AG08395 (cell line): Measurements from ENCODE around the gene ARHGAP35.
"Not testable (repeated sequence)": the region's sequence is repeated elsewhere in the genome, so short reads cannot be mapped to it uniquely, and the experiment has no call there.

Source experiments
- DNase-seq: peaks from one replicate; pipeline ENCODE4 v3.0.0; 2012; ENCODE audit warnings: mixed read lengths, low spot score

ARHGAP35 gene

DNA sequence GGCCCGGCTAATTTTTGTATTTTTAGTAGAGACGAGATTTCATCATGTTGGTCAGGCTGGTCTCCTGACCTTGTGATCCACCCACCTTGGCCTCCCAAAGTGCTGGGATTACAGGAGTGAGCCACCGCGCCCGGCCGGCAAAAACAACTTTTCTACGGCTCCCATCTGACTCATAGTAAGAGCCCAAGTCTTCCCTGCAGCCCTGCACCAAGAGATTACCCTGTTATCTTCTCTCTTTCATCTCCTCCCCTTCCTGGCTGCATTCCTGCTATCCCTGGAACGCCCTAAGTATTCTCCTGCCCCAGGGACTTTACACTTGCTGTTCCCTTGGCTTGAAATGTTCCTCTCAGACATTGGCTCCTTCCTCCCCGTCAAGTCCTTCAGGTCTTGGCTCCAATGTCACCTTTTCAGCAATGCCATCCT lies 16.7 kb upstream of the ARHGAP35 start:
- no peak for DNase-seq

DNA sequence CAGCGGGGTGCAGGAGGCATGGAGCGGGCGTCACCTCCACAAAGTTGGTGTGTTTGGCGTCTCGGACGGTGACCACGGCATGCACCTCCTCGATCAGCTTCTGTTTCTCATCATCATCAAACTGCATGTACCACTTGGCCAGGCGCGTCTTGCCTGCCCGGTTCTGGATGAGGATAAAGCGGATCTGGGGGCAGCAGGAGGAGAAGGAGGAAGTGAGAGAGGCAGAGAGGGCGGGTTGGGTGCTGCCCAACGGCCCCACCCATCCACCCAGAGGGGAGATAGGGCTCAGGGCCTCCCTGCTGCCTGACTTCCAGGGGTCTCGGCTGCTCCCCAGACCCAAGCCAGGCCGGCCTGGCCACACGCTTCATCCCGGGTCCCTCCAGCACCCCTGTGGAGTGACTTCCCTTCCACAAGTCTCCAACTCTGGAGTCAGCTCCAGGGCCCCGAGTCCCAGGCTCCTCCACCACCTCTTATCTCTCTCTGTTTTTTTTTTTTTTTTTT lies 14.8 kb upstream of the ARHGAP35 start:
- no peak for DNase-seq

DNA sequence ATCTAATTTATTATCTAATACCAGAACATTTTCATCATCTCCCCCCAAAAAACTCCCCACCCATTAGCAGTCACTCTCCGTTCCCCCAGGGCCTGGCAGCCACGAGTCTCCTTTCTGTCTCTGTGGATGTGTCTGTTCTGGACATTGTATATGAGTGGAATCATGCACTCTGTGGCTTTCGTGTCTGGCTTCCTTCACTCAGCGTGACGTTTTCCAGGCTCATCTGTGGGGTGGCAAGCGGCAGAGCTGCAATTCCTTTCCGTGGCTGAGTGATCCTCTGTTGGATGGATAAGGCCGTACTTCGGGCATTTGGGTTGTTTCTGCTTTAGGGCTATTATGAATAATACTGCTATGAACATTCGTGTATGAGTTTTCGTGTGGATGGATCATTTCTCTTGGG lies 13.3 kb upstream of the ARHGAP35 start:
- DNase-seq = no peak

DNA sequence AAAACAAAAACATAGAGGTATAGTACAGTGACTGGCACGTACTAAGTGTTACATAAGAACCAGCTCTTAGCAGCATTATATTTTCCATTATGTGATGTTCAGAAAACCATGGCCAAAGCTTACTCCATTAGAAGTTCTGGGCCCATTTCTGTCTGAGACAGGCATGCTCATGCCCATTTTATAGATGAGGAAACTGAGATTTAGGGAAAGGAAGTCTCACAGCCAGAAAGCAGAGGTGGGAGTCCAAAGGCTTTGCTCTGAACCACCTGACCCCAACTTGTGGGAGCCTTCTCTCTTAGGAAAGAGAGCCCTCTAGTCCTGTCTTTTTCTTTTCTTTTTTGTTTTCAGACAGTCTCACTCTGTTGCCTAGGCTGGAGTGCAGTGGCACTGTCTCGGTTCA lies 12.4 kb upstream of the ARHGAP35 start:
- no peak for DNase-seq

DNA sequence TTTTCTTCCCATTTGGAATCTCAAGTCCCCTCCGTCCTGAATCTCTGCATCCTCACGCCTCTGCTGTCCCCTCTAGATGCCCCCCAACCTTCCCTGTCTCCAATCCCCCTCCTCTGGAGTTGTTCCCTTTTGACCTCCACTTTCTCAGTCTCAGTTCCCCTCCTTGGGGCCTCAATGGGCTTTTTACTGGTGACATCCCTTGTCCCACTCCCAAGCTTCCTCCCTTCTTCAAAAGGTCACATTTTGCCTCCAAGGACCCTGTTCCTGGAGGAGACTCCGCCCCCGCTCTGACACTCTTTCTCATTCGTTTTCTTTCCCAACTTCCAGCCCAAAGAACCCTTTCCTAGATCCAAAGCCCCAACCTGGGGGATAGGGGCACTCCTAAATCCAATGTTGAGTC lies 11.2 kb upstream of the ARHGAP35 start:
- no peak for DNase-seq

DNA sequence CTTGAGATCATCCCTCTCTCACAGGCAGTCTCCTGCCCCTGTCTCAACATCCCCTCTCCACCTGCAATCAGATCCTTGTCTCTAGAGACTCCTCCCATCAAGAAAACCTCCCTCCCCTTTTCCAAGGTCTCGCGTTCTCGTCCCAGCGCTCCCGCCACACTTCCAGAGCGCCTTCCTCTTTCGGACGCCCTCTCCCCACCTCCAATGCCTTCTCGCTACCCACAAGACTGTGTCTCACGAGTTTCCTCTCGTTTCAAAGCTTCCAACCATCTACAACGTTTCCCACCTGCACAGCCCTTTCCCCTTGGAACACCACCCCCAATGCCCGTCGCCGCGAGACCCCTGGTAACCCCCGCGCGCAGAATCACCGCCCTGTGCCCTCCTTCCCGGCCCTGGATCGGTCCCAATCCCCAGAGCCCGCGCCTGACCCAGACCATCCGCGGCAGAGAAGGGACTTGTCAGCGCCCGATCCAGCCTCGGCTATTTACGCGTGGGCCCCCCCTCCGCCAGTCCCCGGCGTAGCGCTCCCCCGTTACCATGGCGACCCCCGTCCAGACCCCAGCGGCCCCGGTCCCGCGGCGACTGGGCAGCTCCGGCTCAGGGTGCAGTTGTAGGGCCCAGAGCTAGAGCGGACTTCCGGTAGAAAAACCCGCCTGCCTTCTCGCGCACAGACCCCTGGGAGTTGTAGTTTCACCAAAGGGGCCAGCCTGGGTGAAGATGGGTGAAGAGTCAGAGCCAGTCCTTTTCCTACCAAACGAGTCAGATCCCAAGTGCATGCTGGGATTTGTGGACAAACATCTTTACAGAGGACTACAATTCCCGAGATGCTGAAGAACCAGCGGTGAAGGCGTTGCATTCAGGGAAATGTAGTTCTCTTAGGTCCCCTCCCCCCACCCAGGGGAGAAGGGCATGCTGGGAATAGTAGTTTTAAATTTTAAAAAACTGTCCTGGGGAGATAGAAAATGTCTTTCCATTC lies 10.3 kb upstream of the ARHGAP35 start, which contains the start of gene AP2S1:
TSS of gene AP2S1 (minus strand) at position 619 of the 976 bp plus-strand sequence. CDS start at position 539, 80 bp downstream.
- peak; percentile 96 for DNase-seq

DNA sequence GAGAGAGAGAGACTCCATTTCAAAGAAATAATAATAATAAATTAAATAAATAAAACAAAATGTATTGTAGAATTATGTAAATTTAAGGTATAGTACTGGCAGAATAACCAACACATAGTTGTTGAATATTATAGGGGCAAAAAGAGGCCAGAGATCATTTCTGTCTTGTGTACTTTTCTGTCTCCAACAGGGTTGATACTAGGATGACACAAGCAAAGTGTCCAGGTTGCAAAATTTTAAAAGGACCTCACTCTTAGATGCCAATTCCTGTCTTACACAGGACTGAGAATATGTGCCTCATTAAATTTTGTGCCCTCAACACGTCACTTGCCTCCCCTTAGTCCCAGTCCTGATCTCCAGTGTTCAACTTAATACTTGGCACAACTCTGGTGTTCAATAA lies 8.0 kb upstream of the ARHGAP35 start:
- no peak for DNase-seq

DNA sequence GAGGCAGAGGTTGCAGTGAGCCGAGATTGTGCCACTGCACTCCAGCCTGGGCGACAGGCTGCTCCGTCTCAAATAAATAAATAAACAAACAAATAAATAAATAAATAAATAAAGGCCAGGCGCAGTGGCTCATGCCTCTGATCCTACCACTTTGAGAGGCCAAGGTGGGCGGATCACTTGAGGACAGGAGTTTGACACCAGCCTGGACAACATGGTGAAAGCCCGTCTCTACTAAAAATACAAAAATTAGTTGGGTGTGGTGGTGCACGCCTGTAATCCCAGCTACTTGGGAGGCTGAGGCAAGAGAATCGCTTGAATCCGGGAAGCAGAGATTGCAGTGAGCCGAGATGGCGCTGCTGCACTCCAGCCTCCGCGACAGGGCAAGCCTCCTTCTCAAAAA lies 6.1 kb upstream of the ARHGAP35 start:
- DNase-seq = not testable (repeated sequence)

DNA sequence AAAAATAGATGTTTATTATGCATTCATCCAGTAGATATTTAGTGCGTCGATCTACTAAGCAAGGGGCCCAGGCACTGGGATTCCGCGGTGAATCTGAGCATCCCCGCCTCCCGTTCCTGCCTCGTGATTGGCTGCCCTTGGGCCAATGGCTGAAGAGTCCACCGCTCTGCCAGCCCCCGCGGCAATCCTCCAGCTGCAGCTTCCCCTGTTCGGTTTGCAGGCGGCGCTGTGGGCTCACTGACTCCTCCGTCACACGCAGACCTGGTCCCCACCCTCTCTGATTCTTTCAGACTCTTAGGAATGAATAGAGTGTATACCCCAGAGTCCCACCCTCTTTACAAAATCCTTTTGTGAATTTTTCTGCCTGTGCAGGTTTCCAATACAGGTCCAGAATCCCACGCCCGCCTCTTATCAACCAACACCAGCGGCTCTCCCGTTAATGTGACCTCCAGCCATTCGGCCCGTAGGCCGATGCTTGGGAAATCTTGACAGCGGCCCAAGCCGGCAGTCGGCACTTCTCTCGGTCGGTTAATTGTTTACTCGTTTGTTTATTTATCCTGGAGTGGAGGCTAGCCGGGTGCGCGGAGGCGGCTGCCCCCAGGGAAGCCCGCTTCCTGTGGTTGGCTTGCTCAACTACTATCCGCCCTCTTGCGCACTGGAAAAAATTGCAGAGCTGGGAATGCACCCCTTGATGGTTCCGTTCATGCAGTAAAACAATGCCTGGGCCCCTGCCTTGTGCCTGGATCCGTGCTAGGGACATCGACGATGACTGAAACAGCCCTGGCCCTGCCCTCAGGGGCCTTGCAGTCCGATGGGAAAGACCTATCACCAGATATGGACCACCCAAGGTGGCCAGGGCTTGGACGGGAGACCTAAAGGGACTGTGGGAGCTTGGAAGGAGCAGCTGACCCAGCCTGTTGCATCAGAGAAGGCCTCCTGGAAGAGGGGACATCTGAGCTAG lies 4.5 kb upstream of the ARHGAP35 start:
- peak; percentile 96 for DNase-seq

DNA sequence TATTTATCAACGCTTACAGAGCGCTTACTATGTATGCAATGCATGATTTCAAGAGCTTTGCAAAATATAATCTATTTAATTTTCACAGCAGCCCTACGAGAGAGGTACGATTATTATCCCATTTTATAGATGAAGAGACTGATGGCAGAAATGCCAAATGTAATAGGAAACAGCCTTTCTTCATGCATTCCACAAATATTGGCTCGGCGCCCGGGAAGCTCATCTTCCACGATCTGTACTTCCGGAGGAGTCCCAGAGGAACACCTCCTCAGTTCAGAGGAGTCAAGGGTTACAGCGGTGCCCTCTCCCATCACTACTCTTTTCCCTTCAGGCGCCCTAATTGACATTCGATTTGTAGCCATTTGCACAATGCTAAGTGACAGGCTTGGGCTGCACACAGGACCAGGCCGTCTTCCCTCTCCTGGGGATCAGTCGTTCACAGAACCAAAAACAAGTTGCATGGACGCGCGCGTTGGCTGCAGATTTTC lies 1.1 kb upstream of the ARHGAP35 start:
- DNase-seq = no peak

DNA sequence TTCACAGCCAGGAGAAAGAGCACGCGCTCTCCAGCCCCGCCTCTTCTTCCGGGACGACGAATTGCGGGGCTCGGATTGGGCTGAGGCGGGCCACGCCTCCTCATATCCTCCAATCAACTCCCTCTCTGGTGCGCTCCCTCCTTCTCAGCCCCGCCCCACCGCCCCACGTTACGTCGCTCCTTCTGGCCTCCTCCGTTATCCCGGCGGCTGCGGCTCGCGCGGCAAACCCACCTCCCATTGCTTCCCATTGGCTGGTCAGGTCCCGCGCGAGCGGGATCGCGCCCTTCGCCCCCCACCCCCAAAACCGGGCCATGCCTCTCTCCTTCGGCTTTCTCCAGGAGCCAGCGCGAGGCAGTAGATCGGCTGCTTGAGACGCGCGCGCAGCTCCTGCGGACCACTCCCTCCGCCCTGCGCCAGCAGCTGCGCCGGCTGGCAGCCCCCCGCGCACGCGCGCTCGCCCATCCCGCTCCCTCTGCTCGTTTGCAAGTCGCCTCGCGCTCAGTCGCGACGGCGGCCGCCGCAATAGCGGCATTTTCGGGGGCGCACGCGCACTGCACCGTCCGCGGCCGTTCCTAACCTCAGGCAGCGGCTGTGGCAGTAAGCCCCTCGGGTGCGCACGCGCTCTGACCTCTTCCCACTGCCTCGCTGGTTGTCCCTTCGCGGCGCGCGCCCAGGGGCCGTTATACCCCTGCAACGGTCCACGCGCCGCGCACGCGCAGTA lies 512 bp upstream of the ARHGAP35 start:
- peak; percentile 95 for DNase-seq

DNA sequence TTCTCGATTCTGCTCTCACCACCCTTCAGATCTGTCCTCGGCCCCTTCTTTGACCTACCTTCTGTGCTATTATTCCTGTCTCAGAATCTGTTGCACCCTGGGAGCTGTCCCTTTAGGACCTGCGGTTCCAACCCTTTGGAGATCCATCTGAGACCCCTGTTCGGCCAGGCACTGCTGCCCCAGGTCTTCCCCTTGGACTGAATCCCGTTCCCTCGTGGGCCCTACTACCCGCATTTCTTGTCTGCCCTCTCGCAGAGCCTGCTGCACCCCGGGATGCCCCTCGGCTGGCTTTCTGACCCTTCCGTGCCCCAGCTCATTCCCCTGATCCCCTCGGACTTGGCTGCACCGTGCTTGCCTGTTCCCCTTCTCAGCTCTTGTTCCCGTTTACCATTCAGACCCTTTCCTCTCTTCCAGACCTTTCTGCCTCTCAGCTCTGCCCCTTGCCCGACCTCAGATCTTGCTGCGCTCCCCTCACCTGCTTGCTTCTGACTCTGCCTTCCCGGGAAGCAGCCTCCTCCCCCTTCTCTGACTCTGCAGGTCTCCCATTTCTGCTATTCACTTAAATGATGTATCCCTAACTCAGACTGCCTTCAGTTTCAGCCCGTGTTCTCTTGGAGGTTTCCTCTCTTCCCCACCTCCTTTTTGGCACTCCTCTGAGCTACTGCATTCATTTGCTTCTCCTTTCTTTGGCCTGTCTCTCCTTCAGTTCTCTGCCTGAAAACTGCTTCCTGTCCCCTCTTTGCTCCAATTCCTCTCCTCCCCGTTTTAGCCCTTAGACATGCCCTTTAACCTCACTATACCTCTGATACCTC lies 1.1 kb downstream of the ARHGAP35 start:
- DNase-seq = no peak

DNA sequence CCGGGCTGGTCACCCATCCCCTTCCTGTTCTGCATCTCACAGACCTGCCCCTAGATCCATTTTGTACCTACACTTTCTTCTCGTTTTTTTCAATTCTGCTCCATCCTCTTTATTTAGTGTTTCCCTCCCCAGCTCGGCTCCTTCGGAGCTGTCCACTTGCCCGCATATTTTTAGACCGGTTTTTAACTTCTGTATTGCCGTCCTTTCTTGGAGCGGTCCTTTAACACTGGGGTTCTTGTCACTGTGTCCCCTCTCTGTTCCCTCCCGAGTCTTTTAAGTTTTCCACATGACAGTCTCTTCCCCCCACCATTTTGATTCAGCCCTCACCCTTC lies 1.7 kb downstream of the ARHGAP35 start:
- DNase-seq = no peak

DNA sequence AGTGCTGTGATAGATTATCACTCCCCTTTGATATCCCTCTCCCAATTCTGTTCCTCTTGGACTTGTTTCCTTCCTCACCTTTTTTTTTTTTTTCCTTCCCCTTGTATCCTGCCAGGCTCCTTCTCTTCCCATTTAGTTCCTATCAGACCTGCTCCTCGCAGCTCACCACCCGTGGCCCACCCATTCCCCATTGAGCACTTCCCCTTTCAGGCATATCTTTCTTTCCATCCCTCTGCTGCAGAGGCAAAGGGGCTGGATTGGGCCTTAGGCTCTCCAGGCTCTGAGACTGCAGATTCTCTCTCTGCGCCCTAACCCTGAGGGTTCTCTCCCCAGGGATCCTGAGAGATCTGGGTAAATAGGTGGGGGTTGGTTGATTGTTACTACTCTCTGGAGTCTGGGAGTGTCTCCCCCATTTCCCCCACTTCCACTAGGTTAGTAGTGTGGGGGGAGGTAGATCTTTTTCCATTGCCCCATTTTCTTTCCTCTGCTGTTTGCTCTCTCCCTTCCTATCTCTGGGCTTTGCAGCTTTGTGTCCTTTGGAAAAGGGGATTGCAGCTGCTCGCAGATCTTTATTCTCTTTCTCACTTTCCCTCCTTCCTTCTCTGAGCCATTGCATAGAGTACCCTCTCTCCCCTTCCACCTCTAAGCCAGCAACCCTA lies 2.3 kb downstream of the ARHGAP35 start:
- DNase-seq = no peak

DNA sequence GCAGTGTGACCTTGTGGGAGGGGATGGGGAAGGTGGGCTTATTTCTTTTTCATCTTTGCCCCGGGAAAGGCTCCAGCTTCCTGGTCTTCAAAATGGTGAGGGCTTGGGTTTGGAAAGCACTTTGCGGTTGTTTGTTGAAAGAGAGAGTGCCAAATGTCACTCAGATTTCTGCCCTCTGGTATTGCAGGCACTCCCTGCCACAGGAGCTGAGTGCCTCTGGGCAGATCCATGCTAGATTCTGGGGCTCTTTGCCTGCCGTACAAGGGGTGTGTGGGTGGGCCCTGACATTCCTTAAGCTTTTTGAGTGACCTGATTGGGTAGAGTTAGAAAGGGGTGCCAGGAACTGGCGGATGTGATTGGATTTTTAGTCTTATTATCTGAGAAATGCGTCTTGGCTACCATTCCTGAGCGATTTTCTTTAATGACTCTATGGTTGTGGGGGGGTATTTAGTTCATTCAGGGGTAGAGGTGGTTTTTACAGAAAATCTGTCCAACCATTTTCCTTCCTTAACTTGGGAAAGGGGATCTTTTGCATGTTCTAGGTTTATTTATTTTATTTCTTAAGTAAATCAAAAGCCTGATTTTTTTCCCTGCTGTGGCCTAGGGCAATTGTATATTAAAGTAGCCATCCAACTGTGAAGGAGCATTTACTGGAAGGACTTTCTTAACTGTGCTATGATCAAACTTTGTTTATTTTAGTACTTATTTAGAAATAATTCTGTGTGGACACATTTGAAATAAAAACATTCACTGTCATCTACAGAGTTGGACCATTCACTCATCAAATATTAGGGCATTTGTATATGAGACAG lies 3.2 kb downstream of the ARHGAP35 start:
- peak; percentile 72 for DNase-seq

DNA sequence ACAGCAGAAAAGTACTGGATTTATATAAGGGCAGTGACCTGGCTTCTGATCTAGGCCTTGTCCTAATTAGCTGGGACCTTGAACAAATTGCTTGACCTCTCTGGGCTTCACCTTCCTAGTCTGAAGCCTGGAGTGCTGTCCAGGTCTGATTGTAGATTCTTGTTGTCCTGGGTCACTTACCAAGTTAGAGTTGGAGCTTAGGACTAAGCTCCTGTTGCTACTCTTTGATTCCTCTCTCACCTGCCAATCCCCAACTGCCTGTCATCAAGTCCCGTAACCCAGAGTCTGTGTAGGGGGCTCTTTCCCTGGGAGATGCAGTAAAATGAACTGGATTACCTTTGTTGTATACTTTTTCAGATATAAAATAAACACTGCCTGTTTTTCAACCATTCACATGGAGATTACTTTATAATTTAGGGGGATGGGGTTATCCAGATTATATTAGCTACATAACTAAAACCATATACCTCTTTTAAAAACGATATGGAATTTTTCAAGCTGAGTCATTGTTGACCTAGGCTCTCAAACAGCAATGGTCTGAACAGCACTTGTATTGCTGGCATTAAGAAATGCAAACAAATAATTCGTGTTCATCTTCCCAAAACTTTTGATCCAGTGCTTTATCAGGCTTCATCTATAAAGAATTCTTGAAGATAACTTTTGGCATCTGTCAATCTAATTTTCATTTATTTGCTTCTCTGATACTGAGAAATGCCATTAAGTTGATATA lies 5.8 kb downstream of the ARHGAP35 start:
- DNase-seq = no peak

DNA sequence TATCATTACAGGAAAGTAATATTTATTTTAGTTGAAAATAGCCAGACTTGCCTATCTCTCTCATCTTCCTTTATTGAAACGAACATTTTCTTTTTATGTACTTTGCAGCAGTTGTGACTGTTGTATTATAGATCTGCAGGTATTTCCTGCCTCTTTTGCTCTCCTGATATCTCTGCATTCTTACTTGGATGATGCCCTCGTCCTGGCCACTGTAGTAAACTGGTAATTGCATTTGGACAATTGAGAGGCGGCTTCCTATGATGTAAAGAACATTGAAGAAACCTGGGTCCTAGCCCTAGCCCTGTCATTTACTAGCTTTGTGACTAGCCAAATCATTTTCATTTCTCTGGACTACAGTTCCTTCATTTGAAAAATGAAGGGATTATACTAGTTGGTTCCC lies 6.4 kb downstream of the ARHGAP35 start:
- DNase-seq = no peak

DNA sequence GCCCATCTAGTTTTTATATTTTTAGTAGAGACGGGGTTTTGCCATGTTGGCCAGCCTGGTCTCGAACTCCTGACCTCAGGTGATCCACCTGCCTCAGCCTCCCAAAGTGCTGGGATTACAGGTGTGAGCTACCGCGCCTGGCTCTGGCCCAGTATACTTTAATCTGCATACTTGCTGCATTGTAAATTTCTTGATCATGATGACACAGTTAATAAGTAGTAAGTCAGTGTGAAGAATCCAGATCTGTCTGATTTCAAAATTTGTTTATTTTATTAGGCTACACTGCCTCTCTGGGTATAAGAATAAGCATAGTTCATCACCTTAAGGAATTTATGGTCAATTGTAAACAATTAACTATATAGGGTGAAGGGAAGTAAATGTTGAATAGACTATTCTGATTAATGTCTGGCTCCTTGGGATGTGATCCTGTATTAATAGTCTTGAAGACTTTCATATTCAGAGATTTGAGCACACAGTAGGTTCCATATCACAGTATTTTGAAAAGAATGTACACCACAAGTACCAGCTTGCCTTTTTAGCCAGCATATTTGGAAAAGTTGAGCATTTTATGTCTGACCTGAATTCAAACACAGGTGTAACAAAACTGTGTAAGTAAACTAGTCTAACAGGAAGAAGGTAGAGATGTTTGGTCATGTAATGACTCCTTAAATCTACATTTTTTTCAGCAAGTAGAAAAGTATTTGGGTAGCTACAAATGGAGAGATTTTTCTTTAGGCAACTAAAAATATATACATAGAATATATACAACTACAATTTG lies 7.4 kb downstream of the ARHGAP35 start:
- no peak for DNase-seq
